ACC112 (cell line): ENCODE data around the gene SMURF2.

Experiments
- H2AFZ ChIP-seq: fragments of 200-600 bp; sonication (generic); one replicate; pipeline ENCODE4 v1.6.0; 2017; ENCODE audit warnings: antibody characterized with exemption, low read length; ENCODE audit not compliant: unreplicated experiment
- H3K27ac ChIP-seq: fragments of 200-600 bp; sonication (generic); 2 replicates; pipeline ENCODE4 v1.5.1; 2014; ENCODE audit warnings: low read depth, mild to moderate bottlenecking, antibody characterized with exemption, low read length, moderate library complexity
- H3K27me3 ChIP-seq: fragments of 200-600 bp; sonication (generic); 2 replicates; pipeline ENCODE4 v1.6.1; 2014; ENCODE audit warnings: mild to moderate bottlenecking, antibody characterized with exemption, low read length, moderate library complexity, mixed read lengths; ENCODE audit not compliant: insufficient read depth
- H3K36me3 ChIP-seq: fragments of 200-600 bp; sonication (generic); 2 replicates; pipeline ENCODE4 v1.6.1; 2016; ENCODE audit warnings: mild to moderate bottlenecking, antibody characterized with exemption, low read length, moderate library complexity, mixed read lengths; ENCODE audit not compliant: insufficient read depth
- H3K4me1 ChIP-seq: fragments of 200-600 bp; sonication (generic); one replicate; pipeline ENCODE4 v1.6.1; 2016; ENCODE audit warnings: low read length, mixed read lengths; ENCODE audit not compliant: insufficient read depth, unreplicated experiment, control insufficient read depth
- H3K4me3 ChIP-seq: fragments of 200-600 bp; sonication (generic); 2 replicates; pipeline ENCODE4 v1.5.1; 2014; ENCODE audit warnings: mild to moderate bottlenecking, low read depth, low read length
- H3K79me2 ChIP-seq: fragments of 200-600 bp; sonication (generic); one replicate; pipeline ENCODE4 v1.6.0; 2016; ENCODE audit warnings: low read length; ENCODE audit not compliant: control insufficient read depth, unreplicated experiment, insufficient read depth

The SMURF2 gene

GRCh38 chr17:64653325-64653984, 8.7 kb downstream of the SMURF2 start:
- H3K79me2 ChIP-seq = peaks cover 97% of the 10 kb centered on the region
- H2AFZ ChIP-seq = peak overlapping the region; percentile 53
- H3K4me1 ChIP-seq = peaks cover 69% of the 10 kb centered on the region
- H3K36me3 ChIP-seq = peaks cover 11% of the 10 kb centered on the region
- no peaks in the 10 kb centered on the region for H3K27me3 ChIP-seq
- peak overlapping the region; percentile 55 for H3K4me3 ChIP-seq
- H3K27ac ChIP-seq = peak overlapping the region; percentile 73

DNA sequence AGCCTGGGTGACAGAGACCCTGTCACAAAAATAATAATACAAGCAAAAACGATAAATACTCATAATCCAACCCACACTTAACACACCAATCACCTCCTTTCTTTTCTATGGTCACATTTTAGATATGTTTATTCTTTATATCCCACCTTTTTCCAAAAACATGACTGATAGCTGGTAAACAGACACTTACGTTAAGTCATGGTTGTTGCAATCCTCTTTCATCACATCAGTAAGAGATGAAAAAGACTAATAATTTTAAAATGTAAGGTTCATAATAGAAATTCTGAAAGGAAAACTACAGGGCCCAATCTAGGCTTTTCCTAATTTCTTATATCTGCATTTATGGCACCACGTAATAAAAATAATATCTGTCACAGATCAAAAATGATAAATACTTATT, 10.2 kb downstream of the SMURF2 start:
- Histone ChIP-seq H3K79me2 (peaks cover 96% of the 10 kb centered on the region), H3K4me3 (no peak overlapping the region), H3K27ac (peak overlapping the region; percentile 1; the same call in 1 of the 2 replicates), H2AFZ (no peak overlapping the region), H3K4me1 (peaks cover 54% of the 10 kb centered on the region), H3K27me3 (no peaks in the 10 kb centered on the region), H3K36me3 (peaks cover 13% of the 10 kb centered on the region)

GRCh38 chr17:64648234-64648633, 13.9 kb downstream of the SMURF2 start:
- Histone ChIP-seq H3K4me1 (peaks cover 33% of the 10 kb centered on the region), H3K36me3 (0 out of 2 replicates have a peak, but pooled peaks cover 3% of the 10 kb centered on the region), H3K27ac (peak overlapping the region; percentile 24; the same call in 1 of the 2 replicates), H3K4me3 (no peak overlapping the region), H3K27me3 (no peaks in the 10 kb centered on the region), H3K79me2 (peaks cover 94% of the 10 kb centered on the region), H2AFZ (no peak overlapping the region)

GRCh38 chr17:64647817-64648216, 14.3 kb downstream of the SMURF2 start:
- H3K4me3 ChIP-seq = no peak overlapping the region
- H3K79me2 ChIP-seq = peaks cover 94% of the 10 kb centered on the region
- H3K27me3 ChIP-seq = no peaks in the 10 kb centered on the region
- peak overlapping the region; percentile 24; the same call in 1 of the 2 replicates for H3K27ac ChIP-seq
- H3K4me1 ChIP-seq = peaks cover 29% of the 10 kb centered on the region
- no peak overlapping the region for H2AFZ ChIP-seq
- 0 out of 2 replicates have a peak, but pooled peaks cover 3% of the 10 kb centered on the region for H3K36me3 ChIP-seq

GRCh38 chr17:64639516-64639915, 22.6 kb downstream of the SMURF2 start:
- Histone ChIP-seq H3K4me1 (peaks cover 32% of the 10 kb centered on the region), H3K36me3 (peaks cover 5% of the 10 kb centered on the region; the same call in 1 of the 2 replicates), H3K79me2 (peaks cover 87% of the 10 kb centered on the region), H3K4me3 (no peak overlapping the region), H3K27ac (no peak overlapping the region), H2AFZ (no peak overlapping the region), H3K27me3 (no peaks in the 10 kb centered on the region)

- no peaks in the 10 kb centered on the region for H3K27me3 ChIP-seq
- H3K27ac ChIP-seq = peak overlapping the region; percentile 35
- no peak overlapping the region for H3K4me3 ChIP-seq
- peaks cover 87% of the 10 kb centered on the region for H3K79me2 ChIP-seq
- peaks cover 38% of the 10 kb centered on the region for H3K4me1 ChIP-seq
- H3K36me3 ChIP-seq = peaks cover 5% of the 10 kb centered on the region; the same call in 1 of the 2 replicates
- H2AFZ ChIP-seq = no peak overlapping the region
Measured at GRCh38 chr17:64638552-64639203, 23.4 kb downstream of the SMURF2 start.

DNA sequence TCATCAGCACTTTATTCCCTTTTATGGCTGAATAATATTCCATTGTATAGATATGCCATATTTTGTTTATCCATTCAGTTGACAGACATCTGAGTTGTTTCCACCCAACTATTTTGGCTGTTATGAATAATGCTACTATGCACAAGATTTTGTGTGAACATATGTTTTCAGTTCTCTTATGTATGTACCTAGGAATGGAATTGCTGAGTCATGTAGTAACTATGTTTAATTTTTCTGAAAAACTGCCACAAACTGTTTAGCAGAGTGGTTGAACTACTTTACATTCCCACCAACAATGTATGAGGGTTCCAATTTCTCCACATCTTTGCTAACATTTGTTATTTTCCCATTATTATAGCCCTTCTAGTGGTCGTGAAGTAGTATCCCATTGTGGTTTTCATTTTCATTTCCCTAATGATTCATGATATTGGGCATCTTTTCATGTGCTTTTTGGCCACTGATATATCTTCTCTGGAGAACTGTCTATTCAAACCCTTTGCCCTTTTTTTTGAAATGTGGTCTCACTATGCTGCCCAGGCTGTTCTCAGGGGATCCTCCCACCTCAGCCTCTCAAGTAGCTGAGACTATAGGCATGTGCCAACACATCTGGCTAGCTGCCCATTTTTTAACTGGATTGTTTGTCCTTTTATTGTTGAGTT, 26.3 kb downstream of the SMURF2 start:
- Histone ChIP-seq H3K79me2 (peaks cover 91% of the 10 kb centered on the region), H3K27ac (peak overlapping the region; percentile 95), H2AFZ (no peak overlapping the region), H3K36me3 (peaks cover 5% of the 10 kb centered on the region; the same call in 1 of the 2 replicates), H3K4me1 (peaks cover 34% of the 10 kb centered on the region), H3K27me3 (no peaks in the 10 kb centered on the region), H3K4me3 (peak overlapping the region; percentile 50; the same call in 1 of the 2 replicates)

GRCh38 chr17:64634218-64634617, 27.9 kb downstream of the SMURF2 start:
- Histone ChIP-seq H3K36me3 (peaks cover 5% of the 10 kb centered on the region; the same call in 1 of the 2 replicates), H3K4me3 (no peak overlapping the region), H3K27ac (peak overlapping the region; percentile 25), H3K4me1 (peaks cover 34% of the 10 kb centered on the region), H2AFZ (no peak overlapping the region), H3K79me2 (peaks cover 92% of the 10 kb centered on the region), H3K27me3 (no peaks in the 10 kb centered on the region)

GRCh38 chr17:64632606-64633005, 29.5 kb downstream of the SMURF2 start:
- no peak overlapping the region for H2AFZ ChIP-seq
- peak overlapping the region; percentile 11; the same call in 1 of the 2 replicates for H3K27ac ChIP-seq
- H3K36me3 ChIP-seq = no peaks in the 10 kb centered on the region
- H3K4me1 ChIP-seq = peaks cover 38% of the 10 kb centered on the region
- H3K27me3 ChIP-seq = no peaks in the 10 kb centered on the region
- H3K79me2 ChIP-seq = peaks cover 92% of the 10 kb centered on the region
- no peak overlapping the region for H3K4me3 ChIP-seq

DNA sequence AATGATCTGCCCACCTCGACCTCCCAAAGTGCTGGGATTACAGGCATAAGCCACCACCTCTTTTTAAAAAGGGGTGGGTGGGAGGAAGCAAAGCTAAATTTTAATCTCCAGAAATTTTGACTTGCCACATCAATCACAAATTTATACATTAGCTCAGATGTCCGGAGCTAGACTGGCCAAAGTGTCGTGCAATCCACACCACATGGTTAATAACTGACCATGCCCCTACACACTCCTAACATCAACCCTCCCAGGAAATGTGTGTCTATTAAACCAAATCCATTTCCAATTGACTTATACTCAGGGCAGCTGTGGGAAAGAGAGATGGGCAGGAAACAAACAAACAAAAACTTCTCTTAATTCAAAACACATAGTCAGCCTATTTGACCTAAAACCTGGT, 29.9 kb downstream of the SMURF2 start:
- H3K36me3 ChIP-seq = no peaks in the 10 kb centered on the region
- H2AFZ ChIP-seq = no peak overlapping the region
- peak overlapping the region; percentile 11; the same call in 1 of the 2 replicates for H3K27ac ChIP-seq
- peaks cover 42% of the 10 kb centered on the region for H3K4me1 ChIP-seq
- no peaks in the 10 kb centered on the region for H3K27me3 ChIP-seq
- H3K4me3 ChIP-seq = no peak overlapping the region
- H3K79me2 ChIP-seq = peaks cover 92% of the 10 kb centered on the region
